HepG2 (cell line): ENCODE measurements around the gene LIPC. TPM values are rescaled to one million over a fixed set of nuclear protein-coding genes. Genes with fewer than 3 reads are reported as not detected.

Source experiments
- ATAC-seq: fragments of 200-7000 bp; cut with Tn5 transposase; 3 replicates; pipeline ENCODE4 v1.9.1; 2020; ENCODE audit warnings: mild to moderate bottlenecking, moderate library complexity
- BruUV-seq: library from RNA; stranded (reverse); fragments of 400-500 nt; replicated peaks from 2 replicates; lab custom pipeline; 2021; lab: Mats Ljungman, UMichigan
- CTCF ChIA-PET: fragments of 300-600 bp; formaldehyde crosslinking; extraction: SDS; loops from one replicate; lab custom pipeline; 2021; ENCODE audit warnings: low total read pairs, inconsistent platforms, low intra/inter-chr PET ratio; lab: Yijun Ruan, JAX
- POLR2A ChIA-PET: fragments of 350-600 bp; sonication (Branson Sonifier 250); formaldehyde crosslinking; loops from one replicate; lab custom pipeline; 2020; ENCODE audit warnings: antibody characterized with exemption, inconsistent platforms; lab: Yijun Ruan, JAX
- DNase-seq: peaks from one replicate; pipeline ENCODE4 v3.0.0-alpha.2; 2015; ENCODE audit warnings: low spot score
- FAIRE-seq: peaks from 3 replicates; lab custom pipeline; 2011; peaks lifted over from hg19 to GRCh38; lab: Jason Lieb, UNC
- H2AFZ ChIP-seq: one replicate; pipeline ENCODE4 v1.6.1; 2011; ENCODE audit warnings: low read length, inconsistent platforms
- H3K27ac ChIP-seq: fragments of 300-600 bp; 3 replicates; pipeline ENCODE4 v1.8.0; 2011; ENCODE audit warnings: mixed run types, mild to moderate bottlenecking, mixed read lengths, low read length, inconsistent platforms; ENCODE audit not compliant: insufficient read depth; ENCODE audit errors: extremely low read length
- H3K27me3 ChIP-seq, 2 experiments: fragments of 200-600 bp in 1 of 2; 2 replicates in 1 of 2; 3 replicates in 1 of 2; pipeline versions ENCODE4 v1.6.0 to v1.8.0; 2011; ENCODE audit warnings: low read length in 2 of 2, mild to moderate bottlenecking in 2 of 2, moderate library complexity in 2 of 2, inconsistent platforms in 1 of 2; ENCODE audit not compliant: insufficient read depth in 2 of 2, control insufficient read depth in 1 of 2
- H3K36me3 ChIP-seq, 2 experiments: fragments of 200-600 bp in 1 of 2; replicated peaks in 1 of 2; 2 replicates in 1 of 2; 3 replicates in 1 of 2; pipeline versions ENCODE4 v1.5.1 to v1.8.0; 2011; ENCODE audit warnings: low read length in 2 of 2, inconsistent platforms in 1 of 2; ENCODE audit not compliant: insufficient read depth in 2 of 2, control insufficient read depth in 1 of 2
- H3K4me1 ChIP-seq: 2 replicates; pipeline ENCODE4 v1.5.1; 2012; ENCODE audit warnings: low read length, inconsistent platforms; ENCODE audit not compliant: insufficient read depth
- H3K4me2 ChIP-seq: 2 replicates; pipeline ENCODE4 v1.6.0; 2011; ENCODE audit warnings: low read depth, low read length, inconsistent platforms
- H3K4me3 ChIP-seq, 3 experiments: fragments of 200-600 bp in 1 of 3; sonication (generic), shearing (Covaris generic) in 1 of 3; replicated peaks in 1 of 3; 2 replicates each; pipeline ENCODE4 v1.5.1; 2011 to 2016; ENCODE audit warnings: low read length in 3 of 3, inconsistent platforms in 2 of 3, low read depth in 2 of 3, mild to moderate bottlenecking in 2 of 3, control low read depth in 1 of 3, mixed read lengths in 1 of 3; ENCODE audit not compliant: insufficient read depth in 1 of 3
- H3K79me2 ChIP-seq: one replicate; pipeline ENCODE4 v1.6.1; 2011; ENCODE audit warnings: low read length, inconsistent platforms; ENCODE audit not compliant: insufficient read depth
- H3K9ac ChIP-seq: 2 replicates; pipeline ENCODE4 v1.6.0; 2011; ENCODE audit warnings: mild to moderate bottlenecking, low read depth, low read length, inconsistent platforms; ENCODE audit not compliant: insufficient read depth
- H3K9me3 ChIP-seq: 2 replicates; pipeline ENCODE4 v1.5.1; 2012; ENCODE audit warnings: mild to moderate bottlenecking, low read length
- H4K20me1 ChIP-seq: 2 replicates; pipeline ENCODE4 v1.6.0; 2011; ENCODE audit warnings: inconsistent platforms, mild to moderate bottlenecking, low read length, moderate library complexity; ENCODE audit not compliant: insufficient read depth
- MTA3 ChIP-seq: sonication (generic); formaldehyde crosslinking; IDR thresholded peaks from 2 replicates; pipeline ENCODE4 v1.4.0; 2020; ENCODE audit warnings: missing genetic modification reagents
- MXD4 ChIP-seq: IDR thresholded peaks from 2 replicates; pipeline ENCODE4 v1.6.1; 2016; ENCODE audit warnings: mild to moderate bottlenecking, missing biosample characterization, missing genetic modification reagents
- RCOR2 ChIP-seq: IDR thresholded peaks from 2 replicates; pipeline ENCODE4 v1.6.1; 2016; ENCODE audit warnings: missing biosample characterization, missing genetic modification reagents
- ZMAT3 ChIP-seq: sonication (generic); formaldehyde crosslinking; conservative IDR thresholded peaks from 2 replicates; pipeline ENCODE4 v1.7.0; 2021; ENCODE audit warnings: missing genetic modification reagents
- WGBS: methylation state at CpG from one replicate; pipeline ENCODE4 v1.1.6; 2017; ENCODE audit warnings: low lambda C conversion rate; 5-methylcytosine and 5-hydroxymethylcytosine counted together
- in situ Hi-C: cut with HindIII; loops from 2 replicates; pipeline ENCODE4 v1.10.0; 2017; ENCODE audit warnings: low pct_unique_long_range_greater_than_20kb; ENCODE audit not compliant: extremely low pct_ligation_motif_present
- intact Hi-C: fragments of 100-400 bp; cut with micrococcal nuclease; formaldehyde crosslinking; loops from one replicate; pipeline ENCODE4 v1.10.0; 2022; ENCODE audit not compliant: unreplicated experiment
- polyA plus RNA-seq, 8 experiments: library from polyadenylated mRNA; depleted of rRNA in 3 of 8; stranded (reverse) in 7 of 8; unstranded in 1 of 8; fragments of >200 nt; fragmentation: Illumina TruSeq in 4 of 8; extraction: Trizol in 4 of 8; gene quantifications; 2 replicates each; pipeline versions ENCODE4 v1.2.1 to v1.2.3, GENCODE V29; 2011 to 2016; ENCODE audit warnings: low read depth in 4 of 8, missing spikeins in 1 of 8, mixed read lengths in 1 of 8; ENCODE audit not compliant: insufficient read depth in 1 of 8
- total RNA-seq, 5 experiments: library from RNA; depleted of rRNA; stranded (reverse); fragments of >200 nt; fragmentation: Illumina TruSeq; extraction: Trizol; gene quantifications; 2 replicates each; pipeline ENCODE4 v1.2.3, GENCODE V29; 2016; ENCODE audit warnings: low read depth in 1 of 5
- TF ChIP-seq, protein P1 (sequence below): sonication (generic); formaldehyde crosslinking; IDR thresholded peaks from 2 replicates; pipeline ENCODE4; 2020; ENCODE audit warnings: missing genetic modification reagents, mild to moderate bottlenecking, borderline replicate concordance
- TF ChIP-seq, protein P2 (sequence below): sonication (generic); formaldehyde crosslinking; IDR thresholded peaks from 2 replicates; pipeline ENCODE4 v1.8.1; 2022; ENCODE audit warnings: mild to moderate bottlenecking, missing genetic modification reagents

LIPC gene
- total and polyA plus RNA-seq, 2 of the 13 experiments (the other 11 are each of a cell fraction or from before 2014, with no cell fraction given): 26.0 to 38.0 TPM

DNA sequence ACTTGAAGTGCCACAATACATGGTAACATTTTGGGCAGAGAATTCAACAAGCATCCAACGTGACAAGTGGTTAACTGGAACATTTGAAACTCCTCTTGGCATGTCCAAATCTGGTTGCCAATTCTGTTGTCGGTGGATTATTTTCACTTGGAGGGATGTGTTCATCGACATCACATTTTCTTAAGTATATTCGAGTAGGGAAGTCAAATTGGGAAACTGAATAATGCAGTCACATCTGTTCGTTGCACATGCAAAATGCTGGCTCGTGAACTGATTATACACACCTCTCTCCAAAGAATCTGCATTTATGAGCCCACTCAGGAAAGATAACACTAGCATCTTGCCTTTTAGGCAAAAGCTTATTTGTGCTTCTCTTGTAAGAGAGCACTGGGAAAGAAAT, 139.7 kb downstream of the LIPC start:
- H2AFZ ChIP-seq: no peak overlapping the region
- no peaks in the 10 kb centered on the region for H3K79me2 ChIP-seq
- ATAC-seq (no peak), DNase-seq (no peak), FAIRE-seq (no peak)
- no peaks in the 10 kb centered on the region for H3K36me3 ChIP-seq
- TF ChIP-seq ZMAT3 (CRISPR knock-in tag) (no peak), MXD4 (no peak), RCOR2 (CRISPR knock-in tag) (no peak), MTA3 (no peak)
- TF ChIP-seq, protein P1, sequence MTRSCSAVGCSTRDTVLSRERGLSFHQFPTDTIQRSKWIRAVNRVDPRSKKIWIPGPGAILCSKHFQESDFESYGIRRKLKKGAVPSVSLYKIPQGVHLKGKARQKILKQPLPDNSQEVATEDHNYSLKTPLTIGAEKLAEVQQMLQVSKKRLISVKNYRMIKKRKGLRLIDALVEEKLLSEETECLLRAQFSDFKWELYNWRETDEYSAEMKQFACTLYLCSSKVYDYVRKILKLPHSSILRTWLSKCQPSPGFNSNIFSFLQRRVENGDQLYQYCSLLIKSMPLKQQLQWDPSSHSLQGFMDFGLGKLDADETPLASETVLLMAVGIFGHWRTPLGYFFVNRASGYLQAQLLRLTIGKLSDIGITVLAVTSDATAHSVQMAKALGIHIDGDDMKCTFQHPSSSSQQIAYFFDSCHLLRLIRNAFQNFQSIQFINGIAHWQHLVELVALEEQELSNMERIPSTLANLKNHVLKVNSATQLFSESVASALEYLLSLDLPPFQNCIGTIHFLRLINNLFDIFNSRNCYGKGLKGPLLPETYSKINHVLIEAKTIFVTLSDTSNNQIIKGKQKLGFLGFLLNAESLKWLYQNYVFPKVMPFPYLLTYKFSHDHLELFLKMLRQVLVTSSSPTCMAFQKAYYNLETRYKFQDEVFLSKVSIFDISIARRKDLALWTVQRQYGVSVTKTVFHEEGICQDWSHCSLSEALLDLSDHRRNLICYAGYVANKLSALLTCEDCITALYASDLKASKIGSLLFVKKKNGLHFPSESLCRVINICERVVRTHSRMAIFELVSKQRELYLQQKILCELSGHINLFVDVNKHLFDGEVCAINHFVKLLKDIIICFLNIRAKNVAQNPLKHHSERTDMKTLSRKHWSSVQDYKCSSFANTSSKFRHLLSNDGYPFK (CRISPR knock-in tag): no peak
- TF ChIP-seq, protein P2, sequence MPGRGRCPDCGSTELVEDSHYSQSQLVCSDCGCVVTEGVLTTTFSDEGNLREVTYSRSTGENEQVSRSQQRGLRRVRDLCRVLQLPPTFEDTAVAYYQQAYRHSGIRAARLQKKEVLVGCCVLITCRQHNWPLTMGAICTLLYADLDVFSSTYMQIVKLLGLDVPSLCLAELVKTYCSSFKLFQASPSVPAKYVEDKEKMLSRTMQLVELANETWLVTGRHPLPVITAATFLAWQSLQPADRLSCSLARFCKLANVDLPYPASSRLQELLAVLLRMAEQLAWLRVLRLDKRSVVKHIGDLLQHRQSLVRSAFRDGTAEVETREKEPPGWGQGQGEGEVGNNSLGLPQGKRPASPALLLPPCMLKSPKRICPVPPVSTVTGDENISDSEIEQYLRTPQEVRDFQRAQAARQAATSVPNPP: no peak
- in situ Hi-C loops: no loop called here
- no peaks in the 10 kb centered on the region for H3K9me3 ChIP-seq
- no peak overlapping the region for H3K4me2 ChIP-seq
- no peak overlapping the region for H3K9ac ChIP-seq
- no peaks in the 10 kb centered on the region for H4K20me1 ChIP-seq
- WGBS: 89% methylated on average over 6 of the region's 6 CpGs
- ChIA-PET CTCF (no interaction called here), POLR2A (no interaction called here)
- BruUV-seq: no TSS peak
- H3K27me3 ChIP-seq: no peaks in the 10 kb centered on the region
- H3K4me3 ChIP-seq: no peak overlapping the region
- intact Hi-C loops: no loop called here
- peaks cover 31% of the 10 kb centered on the region for H3K4me1 ChIP-seq
- H3K27ac ChIP-seq: no peak overlapping the region
